ENCODE measurements around the gene FRAT1.

DNA sequence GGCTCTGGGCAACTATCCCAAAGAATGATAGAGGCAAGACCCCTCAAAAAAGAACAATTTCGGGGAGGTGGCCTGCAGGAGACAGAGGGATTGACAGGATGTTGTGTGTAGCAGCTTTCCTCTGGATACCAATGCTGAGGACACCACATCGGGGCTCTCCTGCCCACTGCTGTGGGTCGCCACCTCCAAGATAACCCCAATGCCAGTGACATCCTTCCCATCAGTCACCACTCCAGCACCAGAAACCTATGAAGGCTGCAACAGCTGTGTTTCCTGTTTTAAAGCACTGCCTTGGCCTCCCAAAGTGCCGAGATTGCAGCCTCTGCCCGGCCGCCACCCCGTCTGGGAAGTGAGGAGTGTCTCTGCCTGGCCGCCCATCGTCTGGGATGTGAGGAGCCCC, 44.2 kb upstream of the FRAT1 start:
- TF ChIP-seq PAWR (CRISPR knock-in tag; IDR thresholded peaks at IDR 0.05; ENCODE audit: borderline replicate concordance) = no peak
- TF ChIP-seq ARID2 (CRISPR knock-in tag; IDR thresholded peaks at IDR 0.05; ENCODE audit: borderline replicate concordance) = no peak
- no peak for TF ChIP-seq ZNF160 (CRISPR knock-in tag; IDR thresholded peaks at IDR 0.05)
- no peak for TF ChIP-seq SRF (IDR thresholded peaks at IDR 0.05; ENCODE audit: low read depth, low read length)
- TF ChIP-seq, protein P1, sequence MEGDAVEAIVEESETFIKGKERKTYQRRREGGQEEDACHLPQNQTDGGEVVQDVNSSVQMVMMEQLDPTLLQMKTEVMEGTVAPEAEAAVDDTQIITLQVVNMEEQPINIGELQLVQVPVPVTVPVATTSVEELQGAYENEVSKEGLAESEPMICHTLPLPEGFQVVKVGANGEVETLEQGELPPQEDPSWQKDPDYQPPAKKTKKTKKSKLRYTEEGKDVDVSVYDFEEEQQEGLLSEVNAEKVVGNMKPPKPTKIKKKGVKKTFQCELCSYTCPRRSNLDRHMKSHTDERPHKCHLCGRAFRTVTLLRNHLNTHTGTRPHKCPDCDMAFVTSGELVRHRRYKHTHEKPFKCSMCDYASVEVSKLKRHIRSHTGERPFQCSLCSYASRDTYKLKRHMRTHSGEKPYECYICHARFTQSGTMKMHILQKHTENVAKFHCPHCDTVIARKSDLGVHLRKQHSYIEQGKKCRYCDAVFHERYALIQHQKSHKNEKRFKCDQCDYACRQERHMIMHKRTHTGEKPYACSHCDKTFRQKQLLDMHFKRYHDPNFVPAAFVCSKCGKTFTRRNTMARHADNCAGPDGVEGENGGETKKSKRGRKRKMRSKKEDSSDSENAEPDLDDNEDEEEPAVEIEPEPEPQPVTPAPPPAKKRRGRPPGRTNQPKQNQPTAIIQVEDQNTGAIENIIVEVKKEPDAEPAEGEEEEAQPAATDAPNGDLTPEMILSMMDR (CRISPR knock-in tag; IDR thresholded peaks at IDR 0.05) = no peak
- TF ChIP-seq ZNF724P (CRISPR knock-in tag; IDR thresholded peaks at IDR 0.05; ENCODE audit: borderline replicate concordance) = no peak
- TF ChIP-seq U2AF1 (optimal IDR thresholded peaks at IDR 0.05; ENCODE audit: low read depth, low read length) = no peak
- no peak for TF ChIP-seq ZNF441 (CRISPR knock-in tag; IDR thresholded peaks at IDR 0.05; ENCODE audit: borderline replicate concordance)
- no peak for TF ChIP-seq ZBTB38 (CRISPR knock-in tag; IDR thresholded peaks at IDR 0.05)

Measured in HepG2 (cell line).